Ectodermal cell (in vitro differentiated cells): ENCODE results near the gene COMP.

Experiments
- H3K27ac ChIP-seq: 2 replicates; pipeline ENCODE4 v1.7.0; 2013; ENCODE audit warnings: mild to moderate bottlenecking, low read depth, low read length; ENCODE audit not compliant: insufficient read depth, poor library complexity, severe bottlenecking
- H3K27me3 ChIP-seq: 2 replicates; pipeline ENCODE4 v1.7.0; 2013; ENCODE audit warnings: mild to moderate bottlenecking, low read length; ENCODE audit not compliant: insufficient read depth, control insufficient read depth, poor library complexity, severe bottlenecking
- H3K36me3 ChIP-seq: one replicate; pipeline ENCODE4 v1.7.0; 2013; ENCODE audit warnings: low read length; ENCODE audit not compliant: control insufficient read depth, insufficient read depth
- H3K4me1 ChIP-seq: one replicate; pipeline ENCODE4 v1.7.0; 2013; ENCODE audit warnings: low read length; ENCODE audit not compliant: control insufficient read depth, insufficient read depth
- H3K4me3 ChIP-seq: 2 replicates; pipeline ENCODE4 v1.7.0; 2013; ENCODE audit warnings: low read depth, low read length, control low read depth; ENCODE audit not compliant: insufficient read depth
- H3K9me3 ChIP-seq: 2 replicates; pipeline ENCODE4 v1.7.0; 2013; ENCODE audit warnings: mild to moderate bottlenecking, low read length, moderate library complexity; ENCODE audit not compliant: control insufficient read depth
- WGBS, 2 experiments: methylation state at CpG; one replicate each; pipeline ENCODE4 v1.1.7; 2013; ENCODE audit warnings: missing lambda C conversion rate in 2 of 2; 5-methylcytosine and 5-hydroxymethylcytosine counted together

COMP gene

DNA sequence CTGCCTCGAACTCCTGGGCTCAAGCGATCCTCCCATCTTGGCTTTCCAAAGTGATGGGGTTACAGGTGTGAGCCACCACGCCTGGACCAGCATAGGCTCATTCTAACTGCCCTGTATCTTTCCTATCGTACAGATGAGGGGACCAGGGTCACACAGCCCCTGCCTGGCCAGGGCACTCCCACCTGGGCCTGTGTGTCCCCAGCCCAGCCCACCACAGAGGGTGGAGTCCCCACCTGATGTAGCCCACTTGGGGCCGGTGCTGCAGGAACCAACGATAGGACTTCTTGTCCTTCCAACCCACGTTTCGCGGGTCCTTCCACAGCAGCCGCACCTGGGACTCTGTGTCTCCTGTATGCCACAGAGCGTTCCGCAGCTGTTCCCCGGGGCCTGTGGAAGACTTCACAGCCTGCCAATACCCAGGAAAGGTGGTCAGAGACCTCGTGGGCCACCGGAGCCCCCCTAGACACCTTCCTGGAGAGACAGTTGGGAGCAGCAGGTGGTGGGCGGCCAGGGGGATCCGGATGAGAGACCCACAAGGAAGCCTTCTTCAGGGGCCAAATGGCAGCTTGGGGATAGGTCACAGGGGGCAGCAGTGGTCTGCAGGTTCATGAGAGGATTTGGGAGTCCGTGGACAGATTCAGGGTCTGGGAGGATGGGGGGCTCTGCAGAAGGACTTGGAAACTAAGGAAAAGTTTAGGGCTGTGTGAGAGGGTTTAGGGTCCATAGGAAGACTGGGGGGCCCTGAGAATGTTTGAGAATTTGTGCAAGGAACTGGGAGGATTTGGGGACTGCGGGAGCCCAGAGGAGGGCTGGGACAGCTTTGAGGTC is 6.9 kb downstream of the COMP start:
- Histone ChIP-seq H3K27me3 (peaks cover 100% of the 10 kb centered on the region), H3K9me3 (no peaks in the 10 kb centered on the region), H3K27ac (no peak overlapping the region), H3K4me3 (no peak overlapping the region), H3K4me1 (peaks cover 3% of the 10 kb centered on the region), H3K36me3 (no peaks in the 10 kb centered on the region)
- 85% methylated on average over 19 of the region's 19 CpGs for WGBS, 2 experiments

DNA sequence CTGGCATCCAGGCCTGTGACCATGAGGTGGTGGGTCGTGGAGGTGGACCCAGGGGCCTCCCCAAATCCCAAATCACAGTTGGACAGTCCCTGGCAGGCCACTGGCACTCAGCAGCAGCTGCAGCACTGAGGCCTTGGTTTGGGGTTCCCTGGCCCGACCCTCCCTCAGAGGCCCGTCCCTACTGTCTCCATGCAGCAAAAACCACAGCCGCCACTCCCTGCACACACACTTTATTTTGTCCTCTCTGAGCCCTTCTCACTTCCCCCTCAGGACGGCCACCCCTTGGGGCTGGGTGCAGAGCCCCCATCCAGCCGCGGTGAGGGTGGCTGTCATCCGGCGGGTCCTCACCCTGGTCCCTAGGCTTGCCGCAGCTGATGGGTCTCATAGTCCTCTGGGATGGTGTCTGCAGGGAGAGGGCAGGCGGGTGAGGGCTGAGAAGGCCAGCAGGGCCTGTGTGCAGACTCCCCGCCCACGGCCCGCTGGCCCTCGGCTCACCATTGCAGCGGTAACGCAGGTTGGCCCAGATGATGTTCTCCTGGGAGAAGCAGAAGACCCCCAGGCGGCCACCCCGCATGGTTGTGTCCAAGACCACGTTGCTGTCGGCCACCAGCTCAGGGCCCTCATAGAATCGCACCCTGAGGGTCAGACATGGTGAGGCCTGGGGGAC is 8.4 kb downstream of the COMP start:
- 86 to 90% methylated on average over 22 of the region's 22 CpGs for WGBS, 2 experiments
- no peak overlapping the region for H3K4me3 ChIP-seq
- H3K4me1 ChIP-seq: peaks cover 3% of the 10 kb centered on the region
- peaks cover 100% of the 10 kb centered on the region for H3K27me3 ChIP-seq
- H3K27ac ChIP-seq: no peak overlapping the region
- H3K9me3 ChIP-seq: no peaks in the 10 kb centered on the region
- H3K36me3 ChIP-seq: no peaks in the 10 kb centered on the region

DNA sequence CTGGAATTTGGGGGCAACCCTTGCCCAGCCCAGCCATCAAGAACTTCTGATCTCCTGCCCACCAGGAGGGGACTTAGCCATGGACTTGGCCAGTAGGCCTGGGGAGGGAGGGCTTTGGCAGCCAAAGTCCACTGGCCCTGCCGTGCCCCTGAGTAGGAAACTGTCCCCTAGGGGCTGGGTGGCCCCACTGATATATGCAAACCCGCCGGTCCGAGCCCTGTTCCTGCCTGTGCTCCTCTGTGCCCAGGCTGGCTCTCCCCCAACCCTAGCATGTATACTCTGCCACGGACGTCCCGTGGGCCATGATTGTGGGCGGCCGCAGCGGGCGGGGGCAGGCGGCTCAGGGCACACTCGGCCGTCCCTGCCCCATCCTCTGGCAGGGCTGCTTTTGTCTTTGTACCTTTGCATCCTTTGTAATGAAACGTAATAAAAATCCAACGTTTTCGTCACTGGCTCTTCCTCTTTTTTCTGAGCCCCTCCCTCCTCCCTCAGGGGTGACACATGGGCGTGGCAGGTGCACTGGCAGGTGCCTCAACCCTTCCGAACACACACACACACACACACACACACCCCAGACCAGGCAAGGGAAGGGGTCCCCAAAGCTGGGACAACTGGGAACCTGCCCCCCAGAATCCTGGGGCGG is 9.1 kb downstream of the COMP start:
- H3K27ac ChIP-seq: no peak overlapping the region
- no peaks in the 10 kb centered on the region for H3K36me3 ChIP-seq
- peaks cover 100% of the 10 kb centered on the region for H3K27me3 ChIP-seq
- no peak overlapping the region for H3K4me3 ChIP-seq
- no peaks in the 10 kb centered on the region for H3K9me3 ChIP-seq
- 84 to 86% methylated on average over 20 of the region's 20 CpGs for WGBS, 2 experiments
- H3K4me1 ChIP-seq: peaks cover 5% of the 10 kb centered on the region

DNA sequence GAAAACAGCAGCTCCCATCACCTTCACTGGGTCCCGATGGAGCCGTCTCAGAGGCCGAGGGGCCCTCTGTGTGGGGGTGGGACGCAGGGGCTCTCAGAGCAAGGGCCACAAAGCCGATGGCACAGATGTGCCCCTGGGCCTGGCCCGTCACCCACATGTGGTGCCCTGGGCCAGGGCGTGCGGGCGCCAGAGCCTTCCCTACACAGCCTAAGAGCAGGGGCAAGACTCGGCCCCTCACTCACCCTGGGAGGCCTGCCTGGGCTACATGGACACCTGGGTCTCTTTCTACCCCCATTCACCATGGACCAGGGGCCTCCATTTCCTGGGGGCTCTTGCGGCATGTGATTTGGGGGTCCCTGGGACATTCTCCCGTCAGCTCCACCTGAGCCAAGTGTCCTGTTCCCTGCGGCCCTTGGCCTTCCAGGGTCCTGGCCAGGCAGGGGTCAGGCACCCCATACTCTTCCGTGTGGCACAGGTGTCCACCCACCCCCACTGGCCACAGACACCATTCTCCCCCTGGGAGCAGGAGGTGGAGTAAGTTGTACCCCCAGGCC is 10.0 kb downstream of the COMP start:
- Histone ChIP-seq H3K4me3 (no peak overlapping the region), H3K27me3 (peaks cover 100% of the 10 kb centered on the region), H3K27ac (no peak overlapping the region), H3K36me3 (no peaks in the 10 kb centered on the region), H3K4me1 (peaks cover 10% of the 10 kb centered on the region), H3K9me3 (no peaks in the 10 kb centered on the region)
- WGBS, 2 experiments: 90 to 91% methylated on average over 14 of the region's 14 CpGs

DNA sequence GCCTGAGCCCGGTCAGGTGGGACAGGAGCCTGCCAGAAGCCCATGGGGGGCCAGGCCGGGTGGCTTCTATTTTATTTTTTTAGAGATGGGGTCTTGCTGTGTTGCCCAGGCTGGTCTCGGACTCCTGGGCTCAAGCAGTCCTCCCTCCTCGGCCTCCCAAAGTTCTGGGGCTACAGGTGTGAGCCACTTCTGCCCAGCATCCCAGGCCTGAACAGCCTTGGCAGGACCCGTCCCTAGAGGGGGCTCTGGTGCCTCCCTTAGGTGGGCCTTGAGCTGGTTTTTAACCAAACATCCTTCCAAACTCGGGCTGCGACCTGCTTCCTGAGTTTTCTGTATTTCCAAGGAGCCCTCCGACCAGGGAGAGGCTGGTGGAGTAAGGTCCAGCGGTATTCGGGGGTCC is 10.5 kb downstream of the COMP start:
- no peak overlapping the region for H3K4me3 ChIP-seq
- H3K36me3 ChIP-seq: no peaks in the 10 kb centered on the region
- H3K27me3 ChIP-seq: peaks cover 100% of the 10 kb centered on the region
- H3K9me3 ChIP-seq: no peaks in the 10 kb centered on the region
- H3K27ac ChIP-seq: no peak overlapping the region
- H3K4me1 ChIP-seq: peaks cover 10% of the 10 kb centered on the region
- WGBS, 2 experiments: 67 to 68% methylated on average over 10 of the region's 10 CpGs

DNA sequence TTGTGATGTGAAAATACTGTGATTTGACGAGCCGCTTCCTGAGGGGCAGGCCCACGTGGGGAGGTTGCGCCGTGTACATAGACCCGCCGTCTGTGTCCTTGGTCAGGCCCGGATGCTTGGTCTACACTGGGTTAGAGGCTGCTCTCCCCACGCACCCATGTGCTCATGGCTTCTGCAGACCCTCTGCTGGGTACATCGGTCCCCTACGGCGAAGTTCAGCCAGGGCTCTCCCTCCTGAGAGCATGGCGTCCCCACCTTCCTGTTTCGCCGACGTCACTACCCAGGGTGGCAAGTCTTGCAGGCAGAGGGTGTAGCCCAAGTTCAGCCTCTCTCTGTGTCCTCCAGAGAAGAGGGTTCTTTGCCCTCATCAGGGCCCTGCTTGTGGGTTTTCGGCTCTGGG is 11.0 kb downstream of the COMP start:
- Histone ChIP-seq H3K36me3 (no peaks in the 10 kb centered on the region), H3K4me1 (peaks cover 8% of the 10 kb centered on the region), H3K27me3 (peaks cover 100% of the 10 kb centered on the region), H3K9me3 (no peaks in the 10 kb centered on the region), H3K4me3 (no peak overlapping the region), H3K27ac (no peak overlapping the region)
- WGBS, 2 experiments: 87 to 88% methylated on average over 17 of the region's 17 CpGs

DNA sequence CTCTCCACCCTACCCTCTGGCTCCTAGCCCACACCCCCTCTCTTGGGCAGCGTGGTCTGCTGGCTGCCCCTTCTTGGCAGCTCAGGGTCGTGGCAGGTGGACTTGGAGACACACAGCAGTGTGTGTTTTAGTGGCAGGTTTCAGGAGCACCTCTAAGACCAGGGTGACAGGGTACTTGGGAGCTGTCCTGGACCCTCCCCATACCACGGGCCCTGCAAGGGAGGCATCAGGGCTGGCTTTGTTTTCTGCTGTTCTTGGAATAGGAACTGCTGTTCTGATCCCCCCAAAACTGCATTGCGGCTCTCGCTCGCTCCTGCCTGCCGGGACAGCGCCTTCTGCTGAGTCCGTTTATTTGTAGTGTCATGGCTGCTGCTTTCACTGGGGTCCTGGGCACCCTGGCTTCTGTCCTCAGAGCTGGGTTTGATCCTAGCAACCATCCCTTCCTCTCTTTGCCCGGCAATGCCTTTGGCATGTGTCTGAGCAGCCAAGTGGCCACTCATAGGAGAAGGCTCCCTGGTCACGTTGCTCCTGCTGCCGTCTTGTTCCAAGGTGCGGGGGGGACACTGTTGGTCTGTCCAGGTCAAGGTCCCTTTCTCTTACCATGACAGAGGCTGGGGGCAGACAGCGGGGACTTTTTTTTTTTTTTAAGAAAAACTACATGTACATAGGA is 12.1 kb downstream of the COMP start:
- peaks cover 99% of the 10 kb centered on the region for H3K27me3 ChIP-seq
- no peak overlapping the region for H3K4me3 ChIP-seq
- H3K27ac ChIP-seq: no peak overlapping the region
- H3K9me3 ChIP-seq: no peaks in the 10 kb centered on the region
- WGBS, 2 experiments: 78 to 80% methylated on average over 13 to 14 of the region's 14 CpGs
- peaks cover 8% of the 10 kb centered on the region for H3K4me1 ChIP-seq
- H3K36me3 ChIP-seq: no peaks in the 10 kb centered on the region

DNA sequence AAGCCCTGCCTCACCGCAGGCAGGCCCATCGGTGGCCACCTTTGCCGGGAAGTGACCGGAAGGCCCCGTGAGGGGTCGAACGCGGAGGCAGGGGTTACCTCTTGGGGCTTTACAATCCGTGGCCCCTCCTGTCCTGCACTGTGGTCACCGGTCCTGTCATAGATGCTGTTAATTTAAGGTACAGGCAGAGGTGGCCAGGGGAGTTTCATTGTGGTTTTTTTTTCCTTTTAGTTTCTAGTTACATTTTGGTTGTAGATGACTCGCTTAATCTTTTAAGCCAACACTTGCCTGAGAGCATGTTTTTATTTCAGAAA is 13.1 kb downstream of the COMP start:
- Histone ChIP-seq H3K27me3 (peaks cover 99% of the 10 kb centered on the region), H3K36me3 (no peaks in the 10 kb centered on the region), H3K4me1 (peaks cover 8% of the 10 kb centered on the region), H3K4me3 (no peak overlapping the region), H3K27ac (no peak overlapping the region), H3K9me3 (no peaks in the 10 kb centered on the region)
- 49 to 66% methylated on average over 10 to 11 of the region's 11 CpGs for WGBS, 2 experiments

DNA sequence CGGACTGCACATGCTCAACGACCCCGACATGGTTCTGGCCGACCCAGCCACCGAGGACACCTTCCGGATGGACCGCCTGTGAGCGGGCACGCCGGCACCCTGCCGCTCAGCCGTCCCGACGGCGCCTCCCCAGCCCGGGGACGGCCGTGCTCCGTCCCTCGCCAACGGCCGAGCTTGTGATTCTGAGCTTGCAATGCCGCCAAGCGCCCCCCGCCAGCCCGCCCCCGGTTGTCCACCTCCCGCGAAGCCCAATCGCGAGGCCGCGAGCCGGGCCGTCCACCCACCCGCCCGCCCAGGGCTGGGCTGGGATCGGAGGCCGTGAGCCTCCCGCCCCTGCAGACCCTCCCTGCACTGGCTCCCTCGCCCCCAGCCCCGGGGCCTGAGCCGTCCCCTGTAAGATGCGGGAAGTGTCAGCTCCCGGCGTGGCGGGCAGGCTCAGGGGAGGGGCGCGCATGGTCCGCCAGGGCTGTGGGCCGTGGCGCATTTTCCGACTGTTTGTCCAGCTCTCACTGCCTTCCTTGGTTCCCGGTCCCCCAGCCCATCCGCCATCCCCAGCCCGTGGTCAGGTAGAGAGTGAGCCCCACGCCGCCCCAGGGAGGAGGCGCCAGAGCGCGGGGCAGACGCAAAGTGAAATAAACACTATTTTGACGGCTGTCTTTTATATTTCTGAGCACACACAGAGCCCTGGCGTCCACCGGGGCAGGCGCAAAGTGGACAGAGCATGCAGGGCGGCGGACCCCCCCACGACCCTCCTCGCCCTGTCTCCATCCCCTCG is 13.6 kb downstream of the COMP start:
- no peak overlapping the region for H3K27ac ChIP-seq
- H3K4me3 ChIP-seq: no peak overlapping the region
- no peaks in the 10 kb centered on the region for H3K9me3 ChIP-seq
- H3K36me3 ChIP-seq: no peaks in the 10 kb centered on the region
- peaks cover 99% of the 10 kb centered on the region for H3K27me3 ChIP-seq
- peaks cover 8% of the 10 kb centered on the region for H3K4me1 ChIP-seq
- 38% methylated on average over 71 of the region's 71 CpGs for WGBS, 2 experiments
